WTC11 (cell line): ENCODE measurements around the gene ZCCHC24. TPM values are rescaled to one million over a fixed set of nuclear protein-coding genes. Genes with fewer than 3 reads are reported as not detected.

Source experiments
- ATAC-seq: fragments of 200-7000 bp; cut with Tn5 transposase; 2 replicates; pipeline ENCODE4 v1.10.0; 2021; ENCODE audit warnings: mild to moderate bottlenecking, moderate library complexity
- CTCF ChIA-PET: fragments of 300-600 bp; sonication (Branson Sonifier 250); formaldehyde crosslinking; loops from one replicate; lab custom pipeline; 2021; ENCODE audit warnings: antibody characterized with exemption; lab: Charles Lee
- POLR2A ChIA-PET: fragments of 350-600 bp; sonication (Branson Sonifier 250); formaldehyde crosslinking; loops from one replicate; lab custom pipeline; 2021; ENCODE audit warnings: antibody characterized with exemption; lab: Charles Lee
- DNase-seq: peaks from one replicate; pipeline ENCODE4 v3.0.0; 2021; ENCODE audit warnings: low spot score
- H3K27ac Mint-ChIP-seq: 2 replicates; pipeline ENCODE4 v1.8.0; 2021; ENCODE audit warnings: mixed read lengths
- H3K27me3 Mint-ChIP-seq: 2 replicates; pipeline ENCODE4 v1.8.0; 2021; ENCODE audit warnings: low read depth, mild to moderate bottlenecking, moderate library complexity, mixed read lengths
- H3K36me3 Mint-ChIP-seq: 2 replicates; pipeline ENCODE4 v1.8.0; 2021; ENCODE audit warnings: mixed read lengths
- H3K4me1 Mint-ChIP-seq: 2 replicates; pipeline ENCODE4 v1.8.0; 2022; ENCODE audit warnings: mixed read lengths
- H3K4me3 Mint-ChIP-seq: 2 replicates; pipeline ENCODE4 v1.8.0; 2021; ENCODE audit warnings: mild to moderate bottlenecking, moderate library complexity, mixed read lengths
- H3K9me3 Mint-ChIP-seq: 2 replicates; pipeline ENCODE4 v1.8.0; 2021; ENCODE audit warnings: mixed read lengths
- ATF1 ChIP-seq: sonication (generic); formaldehyde crosslinking; IDR thresholded peaks from 2 replicates; pipeline ENCODE4 v1.8.1; 2023; ENCODE audit warnings: mild to moderate bottlenecking, moderate library complexity, missing genetic modification reagents
- E2F4 ChIP-seq: sonication (generic); formaldehyde crosslinking; IDR thresholded peaks from 2 replicates; pipeline ENCODE4 v1.8.1; 2022; ENCODE audit warnings: low read depth, mild to moderate bottlenecking, moderate library complexity, missing genetic modification reagents, borderline replicate concordance
- E2F5 ChIP-seq: sonication (generic); formaldehyde crosslinking; IDR thresholded peaks from 2 replicates; pipeline ENCODE4 v1.8.1; 2022; ENCODE audit warnings: mild to moderate bottlenecking, moderate library complexity, missing genetic modification reagents
- ELF4 ChIP-seq: sonication (generic); formaldehyde crosslinking; IDR thresholded peaks from 2 replicates; pipeline ENCODE4 v1.8.1; 2022; ENCODE audit warnings: low read depth, mild to moderate bottlenecking, moderate library complexity, missing genetic modification reagents
- ETV6 ChIP-seq: sonication (generic); formaldehyde crosslinking; IDR thresholded peaks from 2 replicates; pipeline ENCODE4 v1.8.1; 2022; ENCODE audit warnings: mild to moderate bottlenecking, missing genetic modification reagents
- FOXJ3 ChIP-seq: sonication (generic); formaldehyde crosslinking; IDR thresholded peaks from 2 replicates; pipeline ENCODE4 v1.9.0; 2021; ENCODE audit warnings: missing genetic modification reagents, mild to moderate bottlenecking, borderline replicate concordance
- GRHL2 ChIP-seq: fragments of 250-450 bp; sonication (Bioruptor Pico); IDR thresholded peaks from 2 replicates; pipeline ENCODE4 v1.8.0; 2022; ENCODE audit warnings: mild to moderate bottlenecking, moderate library complexity; ENCODE audit not compliant: insufficient replicate concordance, severe bottlenecking
- JUN ChIP-seq: sonication (generic); formaldehyde crosslinking; IDR thresholded peaks from 2 replicates; pipeline ENCODE4 v1.8.0; 2023; ENCODE audit warnings: mild to moderate bottlenecking, missing genetic modification reagents
- NFE2L1 ChIP-seq: sonication (generic); formaldehyde crosslinking; IDR thresholded peaks from 2 replicates; pipeline ENCODE4 v1.8.1; 2023; ENCODE audit warnings: missing genetic modification reagents
- RELA ChIP-seq: sonication (generic); formaldehyde crosslinking; IDR thresholded peaks from 2 replicates; pipeline ENCODE4 v1.8.1; 2022; ENCODE audit warnings: missing genetic modification reagents, mild to moderate bottlenecking, borderline replicate concordance
- RORB ChIP-seq: fragments of 250-450 bp; sonication (Bioruptor Pico); IDR thresholded peaks from 2 replicates; pipeline ENCODE4 v1.9.0; 2021; ENCODE audit warnings: mild to moderate bottlenecking
- TEAD1 ChIP-seq: sonication (generic); formaldehyde crosslinking; IDR thresholded peaks from 2 replicates; pipeline ENCODE4 v1.8.0; 2022; ENCODE audit warnings: mild to moderate bottlenecking, missing genetic modification reagents
- ZBTB43 ChIP-seq: sonication (generic); formaldehyde crosslinking; IDR thresholded peaks from 2 replicates; pipeline ENCODE4 v1.8.1; 2023; ENCODE audit warnings: mild to moderate bottlenecking, missing genetic modification reagents
- ZNF281 ChIP-seq: sonication (generic); formaldehyde crosslinking; IDR thresholded peaks from 2 replicates; pipeline ENCODE4 v1.8.0; 2023; ENCODE audit warnings: mild to moderate bottlenecking, missing genetic modification reagents
- ZNF396 ChIP-seq: fragments of 250-450 bp; sonication (Bioruptor Pico); IDR thresholded peaks from 2 replicates; pipeline ENCODE4 v1.8.0; 2021; ENCODE audit warnings: mild to moderate bottlenecking, moderate library complexity, borderline replicate concordance
- ZNF512 ChIP-seq: sonication (generic); formaldehyde crosslinking; IDR thresholded peaks from 2 replicates; pipeline ENCODE4 v1.8.1; 2022; ENCODE audit warnings: missing genetic modification reagents, borderline replicate concordance
- total RNA-seq: library from RNA; stranded (reverse); gene quantifications from 3 replicates; pipeline ENCODE4 v1.2.3, GENCODE V29; 2021
- TF ChIP-seq, protein P1 (sequence below): sonication (generic); formaldehyde crosslinking; IDR thresholded peaks from 2 replicates; pipeline ENCODE4 v1.8.1; 2023; ENCODE audit warnings: mild to moderate bottlenecking, missing genetic modification reagents
- TF ChIP-seq, protein P2 (sequence below): sonication (generic); formaldehyde crosslinking; IDR thresholded peaks from 2 replicates; pipeline ENCODE4 v1.8.0; 2022; ENCODE audit warnings: mild to moderate bottlenecking, missing genetic modification reagents

Gene ZCCHC24
- total RNA-seq, 1 experiment from 2014 or later: 7.7 TPM

- no peak overlapping the region; the same call in 1 of the 2 replicates for H3K27ac Mint-ChIP-seq
- no peak overlapping the region for H3K4me3 Mint-ChIP-seq
- no peaks in the 10 kb centered on the region for H3K27me3 Mint-ChIP-seq
- ATAC-seq (peak; percentile 20; the same call in 1 of the 2 replicates), DNase-seq (no peak)
- no peaks in the 10 kb centered on the region for H3K9me3 Mint-ChIP-seq
- H3K4me1 Mint-ChIP-seq: peaks cover 3% of the 10 kb centered on the region; the same call in 1 of the 2 replicates
- CTCF ChIA-PET: interaction anchor here (0.8 to 1.1 kb wide), 2 partner anchors 12 to 120 kb away, joined by 3 to 4 read pairs; no protein-coding TSS in a partner anchor
- TF ChIP-seq ATF1 (CRISPR knock-in tag) (no peak), E2F5 (CRISPR knock-in tag) (no peak), GRHL2 (CRISPR knock-in tag) (no peak), JUN (CRISPR knock-in tag) (no peak), ELF4 (no peak), E2F4 (CRISPR knock-in tag) (no peak), ZNF281 (no peak), NFE2L1 (CRISPR knock-in tag) (no peak), RORB (CRISPR knock-in tag) (no peak), ZNF396 (no peak), ZNF512 (no peak), TEAD1 (CRISPR knock-in tag) (no peak), ETV6 (no peak), FOXJ3 (CRISPR knock-in tag) (no peak), RELA (CRISPR knock-in tag) (no peak), ZBTB43 (no peak)
- TF ChIP-seq, protein P1, sequence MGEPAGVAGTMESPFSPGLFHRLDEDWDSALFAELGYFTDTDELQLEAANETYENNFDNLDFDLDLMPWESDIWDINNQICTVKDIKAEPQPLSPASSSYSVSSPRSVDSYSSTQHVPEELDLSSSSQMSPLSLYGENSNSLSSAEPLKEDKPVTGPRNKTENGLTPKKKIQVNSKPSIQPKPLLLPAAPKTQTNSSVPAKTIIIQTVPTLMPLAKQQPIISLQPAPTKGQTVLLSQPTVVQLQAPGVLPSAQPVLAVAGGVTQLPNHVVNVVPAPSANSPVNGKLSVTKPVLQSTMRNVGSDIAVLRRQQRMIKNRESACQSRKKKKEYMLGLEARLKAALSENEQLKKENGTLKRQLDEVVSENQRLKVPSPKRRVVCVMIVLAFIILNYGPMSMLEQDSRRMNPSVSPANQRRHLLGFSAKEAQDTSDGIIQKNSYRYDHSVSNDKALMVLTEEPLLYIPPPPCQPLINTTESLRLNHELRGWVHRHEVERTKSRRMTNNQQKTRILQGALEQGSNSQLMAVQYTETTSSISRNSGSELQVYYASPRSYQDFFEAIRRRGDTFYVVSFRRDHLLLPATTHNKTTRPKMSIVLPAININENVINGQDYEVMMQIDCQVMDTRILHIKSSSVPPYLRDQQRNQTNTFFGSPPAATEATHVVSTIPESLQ: no peak
- TF ChIP-seq, protein P2, sequence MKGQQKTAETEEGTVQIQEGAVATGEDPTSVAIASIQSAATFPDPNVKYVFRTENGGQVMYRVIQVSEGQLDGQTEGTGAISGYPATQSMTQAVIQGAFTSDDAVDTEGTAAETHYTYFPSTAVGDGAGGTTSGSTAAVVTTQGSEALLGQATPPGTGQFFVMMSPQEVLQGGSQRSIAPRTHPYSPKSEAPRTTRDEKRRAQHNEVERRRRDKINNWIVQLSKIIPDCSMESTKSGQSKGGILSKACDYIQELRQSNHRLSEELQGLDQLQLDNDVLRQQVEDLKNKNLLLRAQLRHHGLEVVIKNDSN (CRISPR knock-in tag): no peak
- POLR2A ChIA-PET: no interaction called here
- no peaks in the 10 kb centered on the region for H3K36me3 Mint-ChIP-seq
These were observed 32.2 kb downstream of the ZCCHC24 start for GRCh38 chr10:79413196-79413595.
